ENCODE data around the gene SIM2.

SIM2 gene

GRCh38 chr21:36692114-36692834 lies 6.6 kb upstream of the SIM2 start:
- no peak overlapping the region for H3K4me3 ChIP-seq (ENCODE audit: low read depth, low read length)
- no peak for DNase-seq (ENCODE audit: low read depth, low spot score)
- TF ChIP-seq CTCF (IDR thresholded peaks at IDR 0.05; ENCODE audit: low read depth, low read length), result no peak
- in situ Hi-C loops (cut with HindIII; ENCODE audit: low sequenced_read_pairs), result no loop called here

- in situ Hi-C loops (cut with HindIII; ENCODE audit: low sequenced_read_pairs), result no loop called here
- peak; percentile 30 for TF ChIP-seq CTCF (IDR thresholded peaks at IDR 0.05; ENCODE audit: low read depth, low read length)
- DNase-seq (ENCODE audit: low read depth, low spot score), result no peak
- no peak overlapping the region for H3K4me3 ChIP-seq (ENCODE audit: low read depth, low read length)
Measured at GRCh38 chr21:36692835-36693488, 6.0 kb upstream of the SIM2 start.

- no peak overlapping the region for H3K4me3 ChIP-seq (ENCODE audit: low read depth, low read length)
- in situ Hi-C loops (cut with HindIII; ENCODE audit: low sequenced_read_pairs), result no loop called here
- TF ChIP-seq CTCF (IDR thresholded peaks at IDR 0.05; ENCODE audit: low read depth, low read length), result no peak
- peak; percentile 52 for DNase-seq (ENCODE audit: low read depth, low spot score)
Measured at GRCh38 chr21:36693489-36694030, 5.4 kb upstream of the SIM2 start.

- in situ Hi-C loops (cut with HindIII; ENCODE audit: low sequenced_read_pairs), result no loop called here
- no peak overlapping the region for H3K4me3 ChIP-seq (ENCODE audit: low read depth, low read length)
- DNase-seq (ENCODE audit: low read depth, low spot score), result no peak
- no peak for TF ChIP-seq CTCF (IDR thresholded peaks at IDR 0.05; ENCODE audit: low read depth, low read length)
Measured at GRCh38 chr21:36694031-36694515, 4.8 kb upstream of the SIM2 start.

- DNase-seq (ENCODE audit: low read depth, low spot score), result no peak
- TF ChIP-seq CTCF (IDR thresholded peaks at IDR 0.05; ENCODE audit: low read depth, low read length), result no peak
- in situ Hi-C loops (cut with HindIII; ENCODE audit: low sequenced_read_pairs), result no loop called here
- no peak overlapping the region for H3K4me3 ChIP-seq (ENCODE audit: low read depth, low read length)
Measured at GRCh38 chr21:36694593-36695282, 4.2 kb upstream of the SIM2 start.

GRCh38 chr21:36695283-36695634 lies 3.7 kb upstream of the SIM2 start:
- TF ChIP-seq CTCF (IDR thresholded peaks at IDR 0.05; ENCODE audit: low read depth, low read length), result no peak
- in situ Hi-C loops (cut with HindIII; ENCODE audit: low sequenced_read_pairs), result no loop called here
- DNase-seq (ENCODE audit: low read depth, low spot score), result no peak
- no peak overlapping the region for H3K4me3 ChIP-seq (ENCODE audit: low read depth, low read length)
